Heart left ventricle (tissue), 16 donors: ENCODE results near the gene OPN1MW. TPM values are rescaled to one million over a fixed set of nuclear protein-coding genes. Genes with fewer than 3 reads are reported as not detected.
"Not testable (repeated sequence)": the region's sequence is repeated elsewhere in the genome, so short reads cannot be mapped to it uniquely, and the experiment has no call there.

Experiments
- ATAC-seq, 4 donors: fragments of 200-7000 bp; cut with Tn5 transposase; one replicate each; pipeline ENCODE4 v1.9.1; 2020 to 2022; ENCODE audit warnings: moderate library complexity in 4 of 4, mild to moderate bottlenecking in 3 of 4, moderate number of reproducible peaks in 1 of 4
- DNase-seq, 5 donors: peaks; one replicate each; pipeline ENCODE4 v3.0.0-alpha.2; 2020
- H3K27ac ChIP-seq, 12 donors: fragments of 200-600 bp; sonication (generic) in 4 of 12; one replicate each; pipeline versions ENCODE4 v1.5.0 to v1.8.0; 2016 to 2022; ENCODE audit warnings: mild to moderate bottlenecking in 2 of 12
- H3K27me3 ChIP-seq, 9 donors: fragments of 200-600 bp; sonication (generic) in 2 of 9; one replicate each; pipeline versions ENCODE4 v1.5.1 to v1.8.0; 2016 to 2022; ENCODE audit warnings: mild to moderate bottlenecking in 3 of 9
- H3K36me3 ChIP-seq, 9 donors: fragments of 200-600 bp; sonication (generic) in 2 of 9; one replicate each; pipeline versions ENCODE4 v1.5.0 to v1.8.0; 2018 to 2022; ENCODE audit warnings: mild to moderate bottlenecking in 2 of 9
- H3K4me1 ChIP-seq, 12 donors: fragments of 200-600 bp; sonication (generic) in 4 of 12; one replicate each; pipeline versions ENCODE4 v1.5.0 to v1.8.0; 2016 to 2022; ENCODE audit warnings: mild to moderate bottlenecking in 3 of 12
- H3K4me3 ChIP-seq, 12 donors: fragments of 200-600 bp; sonication (generic) in 4 of 12; one replicate each; pipeline versions ENCODE4 v1.5.0 to v1.8.0; 2017 to 2022; ENCODE audit warnings: mild to moderate bottlenecking in 9 of 12, moderate library complexity in 4 of 12
- H3K9me3 ChIP-seq, 12 donors: fragments of 200-600 bp; sonication (generic) in 4 of 12; one replicate each; pipeline versions ENCODE4 v1.5.0 to v1.8.0; 2016 to 2022; ENCODE audit warnings: mild to moderate bottlenecking in 1 of 12
- WGBS, 4 donors: extraction: QIAGEN DNeasy Blood & Tissue Kit in 2 of 4; methylation state at CpG; one replicate each; pipeline versions ENCODE4 v1.1.5 to v1.1.7; 2013 to 2018; 5-methylcytosine and 5-hydroxymethylcytosine counted together
- intact Hi-C, 10 donors: fragments of 100-400 bp; cut with DNase I; formaldehyde crosslinking; loops; one replicate each; pipeline versions ENCODE4 v1.11.1 to v1.14.2; 2022
- polyA plus RNA-seq, 2 donors: library from polyadenylated mRNA; stranded (reverse); fragments of 200-250 nt; gene quantifications; one replicate each; pipeline ENCODE4 v1.2.3, GENCODE V29; 2013
- total RNA-seq, 9 donors: library from RNA; depleted of rRNA in 2 of 9; stranded (reverse); fragments of >200 nt in 2 of 9; fragmentation: NEBNext Ultra II Directional in 3 of 9; extraction: Animal tissue kit (Norgen Biotek cat#: 25700) in 3 of 9; gene quantifications; one replicate each; pipeline versions ENCODE4 v1.1.0 to v1.2.4, GENCODE V29; 2016 to 2023
- donor health status: ischemic (EF 13 %, LVEDD 7.1; RV severe dilation, severe dysfunction).
- donor health status: healthy with polysubstance abuse.
- donor health status: DM: no; HTN: yes; CAD: no.
- donor health status: DM: no; HTN: no; CAD: no.
- donor health status: ischemic (EF 25% LVEDD 6.9; RV normal size, moderate dysfunction).
- donor health status: ischemic (EF 25% LVEDD 5.7; RV mildly dilated, moderate dysfunction).
- donor health status: healthy.
- donor health status: DM: yes; HTN: yes; CAD: no.
- donor health status: ischemic (EF 35%, LVEDD 5.7; RV mildly dilated, moderate dysfunction).
- donor health status: nonischemic (EF 11% LVEDD 7.7; RV severe dilation, severe dysfunction).
- donor health status: DM: yes; HTN: yes; CAD: no.
- donor health status: PGD.
- donor health status: ischemic (EF 29% LVEDD 5.4; RV normal size, mild dysfunction).
- donor health status: nonischemic (EF 23%, LVEDD 6.1; RV moderate dilation, normal function).

The OPN1MW gene
- total and polyA plus RNA-seq, 11 donors = not detected

GRCh38 chrX:154157207-154157606 is 25.2 kb upstream of the OPN1MW start:
- no CpG with 5 or more reads among the region's 2 CpGs for WGBS, 4 donors
- ATAC-seq = peak; percentile 51 to 86 (median 69)
- H3K9me3 ChIP-seq, DNase-seq, H3K36me3 ChIP-seq, H3K4me1 ChIP-seq, H3K4me3 ChIP-seq, intact Hi-C loops, H3K27ac ChIP-seq, H3K27me3 ChIP-seq: not testable (repeated sequence)

- H3K36me3 ChIP-seq, DNase-seq, H3K27me3 ChIP-seq, H3K4me1 ChIP-seq, ATAC-seq, H3K27ac ChIP-seq, H3K9me3 ChIP-seq, intact Hi-C loops, H3K4me3 ChIP-seq: not testable (repeated sequence)
- WGBS, 4 donors = no CpG with 5 or more reads among the region's 15 CpGs
Measured at GRCh38 chrX:154159345-154159744, 23.1 kb upstream of the OPN1MW start.

- H3K4me1 ChIP-seq, intact Hi-C loops, H3K4me3 ChIP-seq, H3K36me3 ChIP-seq, H3K9me3 ChIP-seq, ATAC-seq, H3K27me3 ChIP-seq, DNase-seq, H3K27ac ChIP-seq: not testable (repeated sequence)
- WGBS, 4 donors = no CpG with 5 or more reads among the region's 8 CpGs
Measured at GRCh38 chrX:154164902-154165301, 17.5 kb upstream of the OPN1MW start.

- ATAC-seq, H3K4me1 ChIP-seq, intact Hi-C loops, H3K36me3 ChIP-seq, H3K9me3 ChIP-seq, H3K4me3 ChIP-seq, H3K27ac ChIP-seq, DNase-seq, H3K27me3 ChIP-seq: not testable (repeated sequence)
- no CpG with 5 or more reads among the region's 13 CpGs for WGBS, 4 donors
Measured at GRCh38 chrX:154168384-154168783, 14.0 kb upstream of the OPN1MW start.

GRCh38 chrX:154172535-154172943 is 9.9 kb upstream of the OPN1MW start:
- intact Hi-C loops, H3K36me3 ChIP-seq, H3K27ac ChIP-seq, H3K9me3 ChIP-seq, H3K4me1 ChIP-seq, DNase-seq, H3K4me3 ChIP-seq, H3K27me3 ChIP-seq: not testable (repeated sequence)
- WGBS, 4 donors = no CpG with 5 or more reads among the region's 11 CpGs
- ATAC-seq = peak; percentile 92 to 98 (median 97)

- ATAC-seq, DNase-seq, H3K36me3 ChIP-seq, H3K4me1 ChIP-seq, H3K27me3 ChIP-seq, H3K9me3 ChIP-seq, H3K4me3 ChIP-seq, intact Hi-C loops, H3K27ac ChIP-seq: not testable (repeated sequence)
- no CpG with 5 or more reads among the region's 10 CpGs for WGBS, 4 donors
Measured at GRCh38 chrX:154174356-154174755, 8.0 kb upstream of the OPN1MW start.

- DNase-seq, H3K4me1 ChIP-seq, ATAC-seq, H3K27me3 ChIP-seq, H3K4me3 ChIP-seq, H3K27ac ChIP-seq, intact Hi-C loops, H3K9me3 ChIP-seq, H3K36me3 ChIP-seq: not testable (repeated sequence)
- WGBS, 4 donors = no CpG with 5 or more reads among the region's 8 CpGs
Measured at GRCh38 chrX:154183794-154184193, 1.4 kb downstream of the OPN1MW start.

- ATAC-seq, H3K36me3 ChIP-seq, H3K9me3 ChIP-seq, intact Hi-C loops, H3K4me1 ChIP-seq, H3K4me3 ChIP-seq, DNase-seq, H3K27me3 ChIP-seq, H3K27ac ChIP-seq: not testable (repeated sequence)
- no CpG with 5 or more reads among the region's 8 CpGs for whole genome bisulfite sequencing, 4 donors
Measured at GRCh38 chrX:154192846-154193245, 10.4 kb downstream of the OPN1MW start.

GRCh38 chrX:154194316-154194715 is 11.9 kb downstream of the OPN1MW start:
- intact Hi-C loops, H3K27ac ChIP-seq, H3K36me3 ChIP-seq, H3K27me3 ChIP-seq, H3K4me1 ChIP-seq, H3K9me3 ChIP-seq, H3K4me3 ChIP-seq, DNase-seq: not testable (repeated sequence)
- ATAC-seq = peak; percentile 50 to 85 (median 70)
- no CpG with 5 or more reads among the region's 2 CpGs for WGBS, 4 donors

GRCh38 chrX:154196466-154196865 is 14.1 kb downstream of the OPN1MW start:
- WGBS, 4 donors = no CpG with 5 or more reads among the region's 15 CpGs
- H3K27ac ChIP-seq, DNase-seq, H3K4me1 ChIP-seq, H3K36me3 ChIP-seq, intact Hi-C loops, H3K4me3 ChIP-seq, H3K9me3 ChIP-seq, ATAC-seq, H3K27me3 ChIP-seq: not testable (repeated sequence)

GRCh38 chrX:154209670-154210418 is 27.4 kb downstream of the OPN1MW start:
- intact Hi-C loops, H3K36me3 ChIP-seq, H3K27ac ChIP-seq, DNase-seq, H3K27me3 ChIP-seq, H3K9me3 ChIP-seq, H3K4me1 ChIP-seq, H3K4me3 ChIP-seq: not testable (repeated sequence)
- WGBS, 4 donors = no CpG with 5 or more reads among the region's 21 CpGs
- ATAC-seq = peak; percentile 94 to 98 (median 95)

GRCh38 chrX:154211057-154211456 is 28.7 kb downstream of the OPN1MW start:
- H3K4me3 ChIP-seq, H3K27ac ChIP-seq, H3K27me3 ChIP-seq, ATAC-seq, H3K36me3 ChIP-seq, H3K4me1 ChIP-seq, H3K9me3 ChIP-seq, intact Hi-C loops: not testable (repeated sequence)
- 83 to 91% (median 87%) methylated on average over 3 to 7 of the region's 9 CpGs for WGBS, 4 donors
- DNase-seq = peak in 1 of 5 donors; percentile 4
